HG02870 (cell line): Measurements from ENCODE around the gene ZBTB32.

Experiments
- ATAC-seq: cut with Tn5 transposase; IDR thresholded peaks from one replicate; pipeline ENCODE4 v1.9.1; 2021; ENCODE audit warnings: mild to moderate bottlenecking, moderate library complexity; ENCODE audit not compliant: unreplicated experiment

The ZBTB32 gene

DNA sequence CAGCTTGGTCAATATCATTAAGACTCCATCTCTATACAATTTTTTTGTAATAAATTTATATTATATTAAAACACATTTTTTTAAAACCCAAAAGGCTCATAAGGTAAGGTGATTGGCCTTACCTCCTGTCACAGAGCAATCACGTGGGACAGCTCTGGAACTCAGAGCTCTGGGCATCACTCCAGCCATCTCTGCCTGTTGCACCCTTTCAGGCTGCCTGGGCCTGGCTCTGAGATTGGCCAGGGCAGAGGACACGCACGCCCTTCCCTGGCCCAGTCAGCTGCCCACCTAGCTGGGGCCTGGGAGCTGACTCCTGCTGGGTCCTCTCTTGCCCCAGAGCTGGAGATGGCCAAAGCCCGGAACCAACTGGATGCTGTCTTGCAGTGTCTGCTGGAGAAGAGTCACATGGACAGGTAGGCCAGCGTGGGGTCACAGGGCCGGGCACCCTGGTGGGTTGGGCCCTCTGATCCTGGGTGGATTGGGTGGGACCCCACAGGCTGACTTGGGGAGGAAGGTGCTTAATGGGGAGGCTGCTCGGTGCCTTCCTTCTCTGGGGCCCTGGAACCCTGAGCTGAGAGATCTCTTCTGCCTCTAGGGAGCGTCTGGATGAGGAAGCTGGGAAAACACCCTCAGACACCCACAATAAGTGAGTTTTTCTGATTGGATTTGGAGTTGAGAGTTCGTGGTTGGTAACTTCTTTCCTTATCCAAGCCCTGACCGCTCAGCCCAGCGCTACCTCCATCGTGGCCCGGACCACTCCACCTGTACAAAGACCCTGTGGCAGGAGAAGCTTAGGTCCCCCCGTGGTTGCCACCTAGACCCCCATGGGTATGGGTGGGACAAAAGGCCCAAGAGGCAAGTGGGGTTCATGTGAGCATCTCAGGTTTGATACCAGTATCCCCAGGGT lies 47.7 kb downstream of the ZBTB32 start:
- no peak for ATAC-seq

DNA sequence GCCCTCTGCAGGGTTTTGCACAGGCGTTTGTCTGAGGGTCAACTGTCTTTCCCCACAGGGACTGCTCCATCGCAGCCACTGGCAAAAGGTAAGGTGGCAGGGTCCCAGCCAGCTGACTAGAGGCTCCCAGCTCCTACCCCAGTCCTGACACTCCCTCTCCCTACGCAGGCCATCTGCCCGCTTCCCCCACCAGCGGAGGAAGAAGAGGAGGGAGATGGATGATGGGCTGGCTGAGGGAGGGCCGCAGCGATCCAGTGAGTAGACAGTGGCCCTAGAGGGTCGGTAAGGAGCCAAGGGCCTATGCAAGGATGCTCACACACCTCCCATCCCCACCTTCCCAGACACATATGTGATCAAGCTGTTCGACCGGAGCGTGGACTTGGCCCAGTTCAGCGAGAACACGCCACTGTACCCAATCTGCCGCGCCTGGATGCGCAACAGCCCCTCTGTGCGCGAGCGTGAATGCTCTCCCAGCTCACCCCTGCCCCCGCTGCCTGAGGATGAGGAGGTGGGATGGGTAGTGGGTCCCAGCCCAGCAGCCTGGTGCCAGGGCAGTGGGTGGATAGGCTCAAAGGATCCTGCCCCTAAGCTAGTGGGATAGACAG lies 48.5 kb downstream of the ZBTB32 start:
- ATAC-seq: no peak

DNA sequence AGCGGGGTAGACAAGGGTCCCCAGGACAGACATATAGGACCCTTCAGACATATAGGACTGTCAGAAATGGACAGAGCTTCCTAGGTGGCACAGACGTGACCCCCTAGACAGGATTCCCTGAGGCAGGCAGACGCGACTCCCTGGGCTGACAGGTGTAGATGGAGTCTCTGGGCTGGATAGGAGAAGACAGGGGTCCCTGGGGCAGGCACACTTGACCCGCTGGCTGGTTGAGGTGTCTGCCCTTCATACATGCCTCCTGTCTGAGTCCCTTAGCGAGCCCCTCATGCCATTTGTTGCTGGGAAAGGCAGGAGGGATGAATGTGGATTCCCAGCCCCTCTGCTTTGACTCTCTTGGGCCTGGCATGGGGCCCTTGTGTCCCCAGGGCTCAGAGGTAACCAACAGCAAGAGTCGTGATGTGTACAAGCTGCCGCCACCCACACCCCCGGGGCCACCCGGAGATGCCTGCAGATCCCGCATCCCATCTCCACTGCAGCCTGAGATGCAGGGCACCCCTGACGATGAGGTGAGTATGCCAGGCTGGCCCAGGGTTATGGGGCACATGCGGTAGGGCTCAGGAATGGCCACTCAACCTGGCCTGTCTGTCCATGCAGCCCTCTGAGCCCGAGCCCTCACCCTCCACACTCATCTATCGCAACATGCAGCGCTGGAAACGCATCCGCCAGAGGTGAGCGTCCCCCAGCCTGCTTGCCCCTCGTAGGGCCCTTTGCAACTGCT lies 49.4 kb downstream of the ZBTB32 start:
- no peak for ATAC-seq

DNA sequence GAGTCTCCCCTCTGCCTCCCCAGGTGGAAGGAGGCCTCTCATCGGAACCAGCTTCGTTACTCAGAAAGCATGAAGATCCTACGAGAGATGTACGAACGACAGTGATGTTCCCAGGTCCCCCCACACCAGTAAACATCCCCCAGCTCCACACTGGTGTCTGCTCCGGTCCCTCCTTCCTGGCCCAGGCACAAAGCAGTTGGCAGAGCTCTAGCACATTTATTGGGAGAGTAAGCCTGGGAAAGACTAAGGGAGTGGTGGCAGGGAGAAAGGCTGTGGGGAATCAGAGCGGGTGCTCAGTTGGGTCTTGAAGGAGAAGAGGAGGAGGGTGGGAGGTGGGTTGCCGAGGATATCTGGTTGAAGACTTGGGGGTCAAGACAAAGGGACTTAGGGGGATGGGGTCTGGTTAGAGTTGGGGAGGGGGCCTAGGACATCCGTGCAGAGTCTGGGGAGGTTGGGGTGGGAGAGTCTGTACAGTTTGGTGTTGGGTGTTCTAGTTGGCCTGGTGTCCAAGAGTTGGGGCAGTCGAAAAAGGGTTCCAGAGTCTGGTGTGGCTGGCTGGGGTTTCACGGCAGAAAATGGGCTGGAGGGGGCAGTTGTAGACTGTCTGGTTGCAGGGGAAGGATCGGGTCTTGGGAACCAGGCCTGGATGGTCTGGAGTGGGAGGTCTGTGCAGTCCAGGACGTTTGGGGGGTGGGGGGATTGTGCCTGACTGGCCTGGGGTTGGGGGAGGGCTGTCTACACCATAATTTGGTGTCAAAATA lies 50.2 kb downstream of the ZBTB32 start:
- ATAC-seq: no peak

DNA sequence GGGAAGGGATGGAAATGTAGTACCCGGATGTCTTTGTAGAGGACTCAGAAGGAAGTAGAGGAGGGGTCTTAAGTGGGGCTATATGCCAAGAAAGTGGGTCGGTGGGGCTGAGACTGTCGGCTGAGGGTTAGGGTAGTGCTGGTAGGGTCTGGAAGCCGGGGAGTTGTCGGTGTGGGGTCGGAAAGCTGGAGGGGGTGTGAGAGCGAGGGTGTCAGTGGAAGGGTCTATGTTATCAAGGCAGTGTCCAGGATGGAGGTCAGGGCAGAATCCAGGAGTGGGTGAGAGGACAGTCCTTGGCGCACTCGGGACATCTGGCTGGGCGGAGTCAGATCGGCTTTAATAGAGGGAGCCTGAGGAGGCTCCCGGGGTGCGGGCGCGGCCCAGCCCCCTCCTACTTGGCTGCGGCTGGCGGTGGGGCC lies 50.8 kb downstream of the ZBTB32 start:
- ATAC-seq: no peak

DNA sequence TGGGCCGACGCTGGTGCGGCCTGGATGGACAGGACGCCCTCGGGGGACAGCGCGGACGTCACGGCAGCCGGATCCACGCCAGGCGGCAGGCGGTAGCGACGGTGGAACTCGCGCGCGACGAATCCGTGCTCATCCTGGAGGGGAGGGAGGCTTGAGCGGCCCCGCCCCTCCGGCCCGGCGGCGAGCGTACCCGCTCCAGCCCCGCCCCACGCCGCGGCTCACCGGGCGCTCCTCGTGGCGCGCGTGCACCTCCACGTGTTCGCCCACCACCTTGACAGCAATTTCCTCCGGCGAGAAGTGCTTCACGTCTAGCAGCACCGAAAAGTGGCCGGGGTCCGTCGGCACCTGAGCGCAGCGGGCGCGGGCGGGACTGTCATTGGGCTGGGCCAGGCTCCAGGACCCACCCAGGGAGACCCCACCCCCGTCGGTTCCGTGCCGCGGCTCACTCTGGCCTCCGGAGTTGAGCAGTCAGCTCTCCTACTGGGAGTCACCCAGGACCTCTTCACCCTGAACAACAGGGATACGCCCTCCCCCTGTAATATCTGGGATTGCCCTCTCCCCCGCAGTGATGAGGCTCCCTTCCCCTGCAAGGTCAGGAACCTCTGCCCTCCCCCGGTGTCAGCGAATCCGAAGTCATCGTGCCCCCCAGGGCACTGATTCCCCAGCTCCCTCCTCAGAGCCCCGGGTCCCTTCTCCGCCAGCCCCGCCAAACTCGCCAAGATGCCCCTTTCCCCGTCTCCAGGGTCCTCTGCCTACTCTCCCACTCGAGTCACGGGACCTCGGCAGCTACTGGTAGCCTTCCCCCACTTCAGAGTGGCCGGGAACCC lies 51.4 kb downstream of the ZBTB32 start:
- ATAC-seq: no peak

DNA sequence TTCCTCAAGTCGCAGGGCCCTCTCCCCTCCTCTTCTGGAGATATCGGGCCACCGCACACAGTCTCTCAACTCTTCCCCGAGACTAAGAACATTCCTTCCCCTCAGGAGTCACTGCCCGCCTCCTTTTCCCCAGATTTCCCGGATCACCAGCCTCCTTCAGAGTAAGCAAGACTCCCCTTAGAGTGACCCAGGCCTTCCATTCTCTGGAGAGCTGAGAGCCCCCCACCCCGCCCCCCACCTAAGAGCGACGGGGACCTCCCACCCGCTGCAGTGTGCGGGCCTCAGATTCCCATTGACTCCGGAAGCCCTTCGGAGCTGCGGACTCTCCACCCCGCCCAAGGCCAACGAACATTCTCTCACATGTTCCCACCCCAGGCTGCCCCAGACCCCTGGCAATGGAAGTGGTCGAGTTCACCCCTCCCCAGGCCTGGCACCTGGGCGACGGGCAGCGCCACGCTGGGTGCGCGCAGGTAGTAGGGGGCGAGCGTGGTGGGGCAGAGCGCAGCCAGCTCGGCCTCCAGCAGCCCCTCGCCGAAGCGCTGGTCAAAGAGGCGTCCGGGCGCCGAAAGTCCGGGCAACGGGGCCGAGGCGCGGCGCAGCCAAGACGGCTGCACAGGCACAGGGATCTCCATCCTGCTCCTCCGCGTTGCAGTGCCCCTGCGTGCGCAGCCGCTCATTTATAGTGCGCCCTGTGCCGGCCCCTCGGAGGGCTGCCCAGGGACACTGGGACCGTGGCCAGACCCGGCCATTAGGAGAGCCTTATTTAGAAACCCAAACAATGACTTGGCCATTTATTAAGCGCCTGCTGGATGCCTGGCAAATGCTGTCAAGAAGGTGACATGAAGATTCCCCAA lies 52.2 kb downstream of the ZBTB32 start, which contains the start of gene HSPB6:
Gene HSPB6 (minus strand): TSS at position 653 of the 854 bp plus-strand sequence. CDS start 21 bp downstream, at position 632.
- ATAC-seq: no peak

DNA sequence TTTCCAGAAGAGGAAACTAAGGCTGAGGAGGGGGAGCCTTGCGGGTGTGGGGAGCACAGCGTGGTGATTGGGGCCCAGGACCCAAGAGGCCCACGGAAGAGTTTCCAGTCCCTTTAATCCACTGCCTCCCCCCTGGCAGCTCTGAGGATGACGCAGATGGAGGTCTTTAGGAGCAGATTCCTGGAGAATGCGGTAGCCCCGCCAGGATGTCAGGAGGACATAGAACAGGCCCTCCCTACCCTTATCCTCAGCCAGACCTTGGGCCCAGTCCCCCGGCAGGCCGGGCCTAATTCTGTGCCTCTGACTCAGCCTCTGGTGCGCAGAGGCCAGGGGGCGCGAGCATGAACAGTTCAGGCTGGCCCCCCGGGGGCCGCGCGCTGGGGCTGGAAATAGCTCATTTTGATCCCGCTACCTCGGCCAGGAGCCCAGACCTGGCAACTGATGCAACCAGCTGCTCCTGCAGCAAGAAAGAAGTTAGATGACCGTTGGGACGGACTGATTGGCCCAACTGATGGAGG lies 52.9 kb downstream of the ZBTB32 start:
- ATAC-seq: no peak

DNA sequence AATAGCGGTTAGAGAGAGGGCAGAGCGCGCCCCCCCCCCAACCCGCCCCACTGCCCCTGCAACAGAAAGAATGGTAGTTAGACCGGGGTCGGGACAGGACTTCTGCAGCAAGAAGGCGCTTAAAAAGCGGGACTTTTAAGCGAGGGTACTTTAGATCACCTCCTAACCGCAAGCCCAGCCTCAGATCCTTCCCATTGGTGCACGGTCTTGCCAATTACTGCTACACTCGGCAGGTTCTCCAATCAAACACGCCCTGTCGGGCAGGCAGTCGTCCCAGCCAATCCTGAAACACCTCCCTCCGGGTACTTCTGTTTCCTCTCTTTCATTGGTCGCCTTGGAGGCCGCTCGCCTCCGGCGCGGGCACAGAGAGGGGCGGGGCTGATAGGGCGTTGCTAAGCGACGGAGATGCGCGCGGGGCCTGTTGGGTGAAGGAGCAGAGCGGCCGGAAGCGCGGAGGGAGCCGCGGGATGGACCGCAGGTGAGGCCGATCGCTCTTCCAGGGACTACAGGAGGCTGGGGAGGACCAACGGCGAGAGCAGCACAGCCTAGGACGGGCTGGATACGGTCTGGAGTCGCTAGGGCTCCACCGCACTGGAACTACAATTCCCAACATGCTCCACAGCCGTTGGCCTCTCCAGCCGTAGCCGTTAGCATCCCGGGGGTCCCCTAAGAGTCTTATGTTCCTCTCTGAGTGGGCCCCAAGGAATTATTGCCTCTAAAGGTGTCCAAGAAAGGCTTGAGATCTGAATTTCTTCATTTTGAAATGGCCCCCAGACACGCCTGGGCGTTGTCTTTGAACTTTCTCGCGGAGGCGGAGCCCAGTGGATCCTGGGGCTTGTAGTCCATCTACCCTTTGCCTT lies 53.6 kb downstream of the ZBTB32 start, which contains the start of gene PROSER3:
Gene PROSER3 (plus strand): TSS at position 428 of the 860 bp plus-strand sequence. CDS start 40 bp downstream, at position 468.
- ATAC-seq: peak; percentile 96

DNA sequence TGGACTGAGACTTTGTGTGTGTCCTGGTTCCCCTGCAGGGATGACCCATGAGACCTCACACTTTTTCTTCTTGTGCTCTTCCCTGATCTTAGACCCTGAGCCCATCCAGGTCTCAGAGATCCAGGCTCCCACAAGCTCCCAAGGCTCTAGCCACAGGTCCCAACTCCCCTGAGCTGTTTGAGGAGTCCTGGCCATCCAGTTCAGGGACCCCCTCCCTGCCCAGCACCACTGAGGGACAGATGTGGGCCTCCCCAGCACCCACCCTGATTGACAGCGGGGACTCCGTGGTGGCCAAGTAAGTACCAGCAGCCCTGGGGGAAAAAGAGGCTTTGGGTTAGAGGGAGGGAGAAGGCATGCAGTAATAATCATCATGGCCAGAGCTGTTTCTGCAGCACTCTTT lies 55.3 kb downstream of the ZBTB32 start:
- ATAC-seq: no peak

DNA sequence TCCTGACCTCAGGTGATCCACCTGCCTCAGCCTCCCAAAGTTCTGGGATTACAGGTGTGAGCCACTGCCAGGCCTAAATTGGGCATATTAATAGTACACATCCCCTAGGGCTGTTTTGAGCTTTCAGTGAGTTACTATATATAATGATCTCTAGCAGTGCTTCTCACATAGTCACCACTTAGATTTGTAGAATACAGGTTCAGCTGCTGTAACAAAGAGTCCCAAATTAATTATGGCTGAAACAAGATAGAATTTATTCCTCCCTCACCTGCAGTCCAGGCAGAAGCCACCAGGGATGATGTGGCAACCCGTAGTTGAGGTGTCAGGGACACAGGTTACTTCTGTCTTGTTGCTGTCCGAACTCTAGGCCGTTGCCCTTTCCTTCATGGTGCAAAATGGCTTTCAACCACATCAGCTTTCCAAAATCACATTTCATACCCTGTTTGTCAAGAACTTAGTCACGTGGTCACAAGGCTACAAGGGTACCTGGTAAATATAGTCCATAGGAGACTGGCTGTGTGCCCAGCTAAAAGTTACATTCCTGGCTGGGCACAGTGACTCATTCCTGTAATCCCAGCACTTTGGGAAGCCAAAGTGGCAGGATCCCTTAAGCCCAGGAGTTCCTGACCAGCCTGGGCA lies 56.5 kb downstream of the ZBTB32 start:
- no peak for ATAC-seq

DNA sequence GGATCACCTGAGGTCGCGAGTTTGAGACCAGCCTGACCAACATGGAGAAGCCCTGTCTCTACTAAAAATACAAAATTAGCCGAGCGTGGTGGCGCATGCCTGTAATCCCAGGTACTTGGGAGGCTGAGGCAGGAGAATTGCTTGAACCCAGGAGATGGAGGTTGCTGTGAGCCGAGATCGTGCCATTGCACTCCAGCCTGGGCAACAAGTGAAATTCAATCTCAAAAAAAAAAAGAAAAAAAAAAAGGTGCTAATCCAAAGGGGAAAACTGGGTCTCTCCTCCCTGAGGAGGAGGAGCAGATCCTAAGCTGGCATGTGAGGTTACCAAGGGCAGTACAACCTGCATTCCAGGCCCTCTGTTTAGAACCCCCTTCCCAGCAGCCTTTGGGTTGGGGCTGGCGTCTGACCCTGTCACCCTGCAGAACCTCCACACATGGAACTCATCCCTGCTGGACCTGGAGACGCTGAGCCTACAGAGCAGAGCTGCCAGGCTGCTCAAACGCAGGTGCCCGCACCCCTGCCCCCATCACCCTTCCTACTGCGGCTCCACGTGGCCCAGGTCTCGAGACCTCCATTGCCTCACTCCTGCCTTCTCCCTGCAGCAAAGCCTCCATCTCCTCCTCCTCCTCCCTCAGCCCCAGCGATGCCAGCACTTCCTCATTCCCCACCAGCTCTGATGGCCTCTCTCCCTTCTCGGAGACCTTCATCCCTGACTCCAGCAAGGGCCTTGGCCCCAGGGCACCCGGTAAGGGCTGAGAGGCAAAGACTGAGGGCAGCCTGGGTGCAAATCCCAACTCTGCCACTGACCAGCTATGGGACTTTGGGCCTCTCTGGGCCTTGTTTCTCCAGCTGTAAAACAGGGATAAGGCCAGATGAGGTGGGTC lies 60.3 kb downstream of the ZBTB32 start:
- ATAC-seq: no peak
